ENCODE results near the gene CHMP4B. TPM values are rescaled to one million over a fixed set of nuclear protein-coding genes. Genes with fewer than 3 reads are reported as not detected.

CHMP4B gene
- total RNA-seq, 1 experiment from 2014 or later: 203 TPM

- H3K4me3 Mint-ChIP-seq (ENCODE audit: unreplicated experiment): no peak overlapping the region
- POLR2A ChIA-PET: no interaction called here
- peaks cover 43% of the 10 kb centered on the region for H3K4me1 Mint-ChIP-seq (ENCODE audit: low read depth, unreplicated experiment)
Measured at GRCh38 chr20:33822991-33823390, 11.8 kb downstream of the CHMP4B start.

GRCh38 chr20:33824852-33825251, 13.7 kb downstream of the CHMP4B start:
- intact Hi-C loops (cut with micrococcal nuclease; ENCODE audit: unreplicated experiment): no loop called here
- Histone ChIP-seq H3K27me3 (replicated peaks; ENCODE audit: control insufficient read depth, insufficient read depth, low read length) (no peaks in the 10 kb centered on the region), H3K4me3 (ENCODE audit: low read depth, low read length) (no peak overlapping the region), H3K4me1 (peaks cover 55% of the 10 kb centered on the region), H3K9me3 (no peaks in the 10 kb centered on the region), H3K36me3 (ENCODE audit: control insufficient read depth, insufficient read depth, low read length) (no peaks in the 10 kb centered on the region)
- no peak for DNase-seq
- H3K27ac Mint-ChIP-seq (ENCODE audit: unreplicated experiment): peak overlapping the region; percentile 80
- no peak overlapping the region for H3K4me3 Mint-ChIP-seq (ENCODE audit: unreplicated experiment)
- no TSS peak for BruUV-seq (replicated peaks)
- H3K4me1 Mint-ChIP-seq (ENCODE audit: low read depth, unreplicated experiment): peaks cover 61% of the 10 kb centered on the region
- no peaks in the 10 kb centered on the region for H3K27me3 Mint-ChIP-seq (ENCODE audit: insufficient read depth, unreplicated experiment)
- TF ChIP-seq, protein P1, sequence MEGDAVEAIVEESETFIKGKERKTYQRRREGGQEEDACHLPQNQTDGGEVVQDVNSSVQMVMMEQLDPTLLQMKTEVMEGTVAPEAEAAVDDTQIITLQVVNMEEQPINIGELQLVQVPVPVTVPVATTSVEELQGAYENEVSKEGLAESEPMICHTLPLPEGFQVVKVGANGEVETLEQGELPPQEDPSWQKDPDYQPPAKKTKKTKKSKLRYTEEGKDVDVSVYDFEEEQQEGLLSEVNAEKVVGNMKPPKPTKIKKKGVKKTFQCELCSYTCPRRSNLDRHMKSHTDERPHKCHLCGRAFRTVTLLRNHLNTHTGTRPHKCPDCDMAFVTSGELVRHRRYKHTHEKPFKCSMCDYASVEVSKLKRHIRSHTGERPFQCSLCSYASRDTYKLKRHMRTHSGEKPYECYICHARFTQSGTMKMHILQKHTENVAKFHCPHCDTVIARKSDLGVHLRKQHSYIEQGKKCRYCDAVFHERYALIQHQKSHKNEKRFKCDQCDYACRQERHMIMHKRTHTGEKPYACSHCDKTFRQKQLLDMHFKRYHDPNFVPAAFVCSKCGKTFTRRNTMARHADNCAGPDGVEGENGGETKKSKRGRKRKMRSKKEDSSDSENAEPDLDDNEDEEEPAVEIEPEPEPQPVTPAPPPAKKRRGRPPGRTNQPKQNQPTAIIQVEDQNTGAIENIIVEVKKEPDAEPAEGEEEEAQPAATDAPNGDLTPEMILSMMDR (IDR thresholded peaks at IDR 0.05; ENCODE audit: insufficient read depth in 1 of 2, low read depth in 1 of 2, low read length in 1 of 2, severe bottlenecking in 1 of 2, unreplicated experiment in 1 of 2): no peak
- H3K36me3 Mint-ChIP-seq (ENCODE audit: insufficient read depth, unreplicated experiment): peaks cover 17% of the 10 kb centered on the region
- POLR2A ChIA-PET: interaction anchor here (2.6 to 2.8 kb wide), 3 partner anchors 12 to 287 kb away, joined by 19 to 39 read pairs (median 20); partner anchors contain the start of genes CHMP4B, EIF2S2 and RALY
- no peaks in the 10 kb centered on the region for H3K9me3 Mint-ChIP-seq (ENCODE audit: unreplicated experiment)
- CTCF ChIA-PET: interaction anchor here (0.6 kb wide), 1 partner anchor 173 kb away, joined by 3 read pairs; no protein-coding TSS in a partner anchor

More at GRCh38 chr20:33822991-33823390, 11.8 kb downstream of the CHMP4B start:
- peaks cover 13% of the 10 kb centered on the region for H3K36me3 Mint-ChIP-seq (ENCODE audit: insufficient read depth, unreplicated experiment)
- no peaks in the 10 kb centered on the region for H3K36me3 ChIP-seq (ENCODE audit: control insufficient read depth, insufficient read depth, low read length)
- H3K4me1 ChIP-seq: peaks cover 39% of the 10 kb centered on the region
- no peak overlapping the region for H3K27ac Mint-ChIP-seq (ENCODE audit: unreplicated experiment)
- no peak overlapping the region for H3K4me3 ChIP-seq (ENCODE audit: low read depth, low read length)
- TF ChIP-seq, protein P1 (IDR thresholded peaks at IDR 0.05; ENCODE audit: insufficient read depth in 1 of 2, low read depth in 1 of 2, low read length in 1 of 2, severe bottlenecking in 1 of 2, unreplicated experiment in 1 of 2): no peak
- intact Hi-C loops (cut with micrococcal nuclease; ENCODE audit: unreplicated experiment): no loop called here
- H3K27me3 ChIP-seq (replicated peaks; ENCODE audit: control insufficient read depth, insufficient read depth, low read length): no peaks in the 10 kb centered on the region
- no peaks in the 10 kb centered on the region for H3K9me3 ChIP-seq
- CTCF ChIA-PET: interaction anchor here (0.6 kb wide), 1 partner anchor 231 kb away, joined by 3 read pairs; no protein-coding TSS in a partner anchor
- no peaks in the 10 kb centered on the region for H3K9me3 Mint-ChIP-seq (ENCODE audit: unreplicated experiment)
- H3K27me3 Mint-ChIP-seq (ENCODE audit: insufficient read depth, unreplicated experiment): no peaks in the 10 kb centered on the region
- no peak for DNase-seq
- BruUV-seq (replicated peaks): no TSS peak

DNA sequence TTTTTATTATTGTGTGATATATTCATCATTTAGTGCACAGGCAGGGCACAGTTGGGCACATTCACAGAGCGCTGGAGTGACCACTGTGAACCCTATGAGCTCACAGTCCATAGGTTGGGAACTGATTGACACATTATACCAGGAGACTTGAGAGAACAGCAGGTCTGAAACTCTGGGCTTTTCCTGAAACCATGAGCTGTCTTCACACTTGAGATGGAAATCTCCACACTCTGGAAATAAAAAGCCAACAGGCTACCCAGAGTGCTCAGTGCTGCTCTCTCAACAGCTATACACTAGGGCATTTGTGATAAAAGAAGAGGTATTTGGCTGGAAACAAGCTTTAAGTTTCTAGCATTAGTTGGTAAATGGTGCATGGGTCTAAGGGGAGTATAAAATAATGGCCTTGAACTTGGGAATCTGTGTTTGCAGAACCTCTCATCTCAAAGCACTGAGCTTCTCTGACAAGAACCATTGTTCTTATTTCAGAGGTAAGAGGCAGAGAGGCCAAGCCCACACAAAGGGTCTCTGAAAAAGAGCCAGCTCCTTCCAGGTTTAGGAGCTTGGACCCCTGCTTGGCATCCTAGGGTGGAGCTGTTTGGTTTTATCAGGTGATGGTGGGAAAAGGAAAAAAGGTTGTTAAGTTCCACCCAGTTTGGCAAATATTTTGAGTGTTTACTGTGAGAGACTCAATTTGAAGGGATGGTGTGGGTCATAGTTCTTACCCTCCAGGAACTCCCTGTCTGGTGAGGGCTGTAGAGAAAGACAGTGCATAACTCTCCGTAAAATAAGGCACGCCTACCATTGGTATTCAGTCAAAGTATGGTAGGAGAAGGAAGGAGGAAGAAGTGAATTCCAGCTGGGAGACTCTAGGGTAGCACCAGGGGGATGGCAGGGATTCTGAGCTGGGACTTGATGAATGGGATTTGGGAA, 14.5 kb downstream of the CHMP4B start:
- peak overlapping the region; percentile 43 for H3K4me3 Mint-ChIP-seq (ENCODE audit: unreplicated experiment)
- H3K4me1 ChIP-seq: peaks cover 55% of the 10 kb centered on the region
- ChIA-PET POLR2A (interaction anchor here (0.5 to 2.8 kb wide), 7 partner anchors 13 to 538 kb away, joined by 3 to 39 read pairs (median 3); partner anchors contain the start of genes CHMP4B, EIF2S2, ITCH and PXMP4), CTCF (interaction anchor here (0.5 to 1.8 kb wide), 8 partner anchors 14 to 637 kb away, joined by 3 to 20 read pairs (median 4); partner anchors contain the start of gene CHMP4B)
- intact Hi-C loops (cut with micrococcal nuclease; ENCODE audit: unreplicated experiment): loop anchor here (1.0 to 2.0 kb wide), 2 partner anchors 15 to 92 kb away; partner anchors contain the start of gene CHMP4B
- peak overlapping the region; percentile 1; the same call in 1 of the 2 replicates for H3K4me3 ChIP-seq (ENCODE audit: low read depth, low read length)
- DNase-seq: peak; percentile 55 to 59
- no peaks in the 10 kb centered on the region for H3K9me3 Mint-ChIP-seq (ENCODE audit: unreplicated experiment)
- peaks cover 60% of the 10 kb centered on the region for H3K4me1 Mint-ChIP-seq (ENCODE audit: low read depth, unreplicated experiment)
- H3K36me3 Mint-ChIP-seq (ENCODE audit: insufficient read depth, unreplicated experiment): peaks cover 20% of the 10 kb centered on the region
- H3K27me3 ChIP-seq (replicated peaks; ENCODE audit: control insufficient read depth, insufficient read depth, low read length): no peaks in the 10 kb centered on the region
- TSS peak; percentile 95 for BruUV-seq (replicated peaks)
- no peaks in the 10 kb centered on the region for H3K9me3 ChIP-seq
- no peaks in the 10 kb centered on the region for H3K27me3 Mint-ChIP-seq (ENCODE audit: insufficient read depth, unreplicated experiment)
- H3K27ac Mint-ChIP-seq (ENCODE audit: unreplicated experiment): peak overlapping the region; percentile 80
- TF ChIP-seq, protein P1 (IDR thresholded peaks at IDR 0.05; ENCODE audit: insufficient read depth in 1 of 2, low read depth in 1 of 2, low read length in 1 of 2, severe bottlenecking in 1 of 2, unreplicated experiment in 1 of 2): no peak
- H3K36me3 ChIP-seq (ENCODE audit: control insufficient read depth, insufficient read depth, low read length): no peaks in the 10 kb centered on the region

Measured in Caco-2 (cell line).